Measurements from ENCODE around the gene ZNF580.

- TF ChIP-seq CTCF (IDR thresholded peaks at IDR 0.05; ENCODE audit: low read length): no peak
- TF ChIP-seq EZH2 (IDR thresholded peaks at IDR 0.05; ENCODE audit: borderline replicate concordance, low read length): no peak
Measured at GRCh38 chr19:55645512-55645881, 4.7 kb downstream of the ZNF580 start.
